NCI-H2029 treated with DMSO at 0.1 percent for 48 hours (cell line): ENCODE measurements around the gene CGREF1.
"Not testable (repeated sequence)": the region's sequence is repeated elsewhere in the genome, so short reads cannot be mapped to it uniquely, and the experiment has no call there.

Source experiments
- DNase-seq: peaks from one replicate; lab custom pipeline; 2025; lab: John Stamatoyannopoulos, UW

The CGREF1 gene

GRCh38 chr2:27111392-27112078 is 7.4 kb downstream of the CGREF1 start:
- not testable (repeated sequence) for DNase-seq

GRCh38 chr2:27110603-27111352 is 8.2 kb downstream of the CGREF1 start:
- DNase-seq, result not testable (repeated sequence)

GRCh38 chr2:27109083-27109482 is 9.8 kb downstream of the CGREF1 start:
- no peak for DNase-seq

GRCh38 chr2:27108221-27108620 is 10.7 kb downstream of the CGREF1 start:
- no peak for DNase-seq

GRCh38 chr2:27105981-27106380 is 12.9 kb downstream of the CGREF1 start:
- no peak for DNase-seq

GRCh38 chr2:27102329-27102728 is 16.6 kb downstream of the CGREF1 start:
- DNase-seq, result no peak

GRCh38 chr2:27100036-27100435 is 18.9 kb downstream of the CGREF1 start:
- DNase-seq, result no peak

- DNase-seq, result no peak
Measured at GRCh38 chr2:27099334-27099955, 19.5 kb downstream of the CGREF1 start.

- no peak for DNase-seq
Measured at GRCh38 chr2:27097341-27097740, 21.6 kb downstream of the CGREF1 start.

GRCh38 chr2:27096748-27097297 is 22.1 kb downstream of the CGREF1 start:
- DNase-seq, result no peak

GRCh38 chr2:27095745-27096651 is 22.9 kb downstream of the CGREF1 start:
- peak; percentile 43 for DNase-seq

- no peak for DNase-seq
Measured at GRCh38 chr2:27095427-27095744, 23.5 kb downstream of the CGREF1 start.

GRCh38 chr2:27094353-27094984 is 24.5 kb downstream of the CGREF1 start:
- no peak for DNase-seq

GRCh38 chr2:27093430-27094352 is 25.2 kb downstream of the CGREF1 start:
- no peak for DNase-seq

GRCh38 chr2:27092696-27093429 is 26.1 kb downstream of the CGREF1 start:
- no peak for DNase-seq

GRCh38 chr2:27091746-27092695 is 26.9 kb downstream of the CGREF1 start:
- no peak for DNase-seq

GRCh38 chr2:27089111-27089954 is 29.6 kb downstream of the CGREF1 start:
- no peak for DNase-seq
